PFSK-1 (cell line): ENCODE measurements around the gene SESN1.

Experiments used
- POLR2AphosphoS5 ChIP-seq: IDR thresholded peaks from 2 replicates; pipeline ENCODE4 v1.6.1; 2012; ENCODE audit warnings: low read depth, mild to moderate bottlenecking, control low read depth, low read length, moderate library complexity
- TF ChIP-seq, protein P1 (sequence below), 2 experiments: IDR thresholded peaks; 2 replicates each; pipeline versions ENCODE4 v1.6.1 to v1.8.0; 2011 to 2012; ENCODE audit warnings: low read depth in 2 of 2, low read length in 2 of 2, control low read depth in 1 of 2, inconsistent platforms in 1 of 2, mild to moderate bottlenecking in 1 of 2, moderate library complexity in 1 of 2; ENCODE audit not compliant: insufficient read depth in 1 of 2

DNA sequence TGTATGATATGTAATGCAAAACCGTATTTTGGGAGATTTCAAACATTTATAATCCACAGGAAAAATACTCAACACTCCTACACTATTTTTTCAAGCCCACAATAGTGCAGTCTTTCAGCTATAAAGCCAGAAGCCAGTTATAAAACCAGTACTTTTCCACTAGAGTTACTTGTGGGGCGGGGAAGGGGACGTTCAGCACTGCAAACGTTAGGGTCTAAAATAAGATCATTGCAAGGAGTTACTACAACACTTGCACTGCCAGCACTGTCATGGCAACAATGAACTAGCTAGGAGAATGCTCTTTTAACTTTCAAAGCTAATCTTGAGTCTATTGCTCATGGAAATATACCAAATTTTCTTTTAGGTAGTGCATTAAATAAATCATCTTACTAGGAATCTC lies 14.7 kb downstream of the SESN1 start:
- TF ChIP-seq POLR2AphosphoS5: no peak
- TF ChIP-seq, protein P1, sequence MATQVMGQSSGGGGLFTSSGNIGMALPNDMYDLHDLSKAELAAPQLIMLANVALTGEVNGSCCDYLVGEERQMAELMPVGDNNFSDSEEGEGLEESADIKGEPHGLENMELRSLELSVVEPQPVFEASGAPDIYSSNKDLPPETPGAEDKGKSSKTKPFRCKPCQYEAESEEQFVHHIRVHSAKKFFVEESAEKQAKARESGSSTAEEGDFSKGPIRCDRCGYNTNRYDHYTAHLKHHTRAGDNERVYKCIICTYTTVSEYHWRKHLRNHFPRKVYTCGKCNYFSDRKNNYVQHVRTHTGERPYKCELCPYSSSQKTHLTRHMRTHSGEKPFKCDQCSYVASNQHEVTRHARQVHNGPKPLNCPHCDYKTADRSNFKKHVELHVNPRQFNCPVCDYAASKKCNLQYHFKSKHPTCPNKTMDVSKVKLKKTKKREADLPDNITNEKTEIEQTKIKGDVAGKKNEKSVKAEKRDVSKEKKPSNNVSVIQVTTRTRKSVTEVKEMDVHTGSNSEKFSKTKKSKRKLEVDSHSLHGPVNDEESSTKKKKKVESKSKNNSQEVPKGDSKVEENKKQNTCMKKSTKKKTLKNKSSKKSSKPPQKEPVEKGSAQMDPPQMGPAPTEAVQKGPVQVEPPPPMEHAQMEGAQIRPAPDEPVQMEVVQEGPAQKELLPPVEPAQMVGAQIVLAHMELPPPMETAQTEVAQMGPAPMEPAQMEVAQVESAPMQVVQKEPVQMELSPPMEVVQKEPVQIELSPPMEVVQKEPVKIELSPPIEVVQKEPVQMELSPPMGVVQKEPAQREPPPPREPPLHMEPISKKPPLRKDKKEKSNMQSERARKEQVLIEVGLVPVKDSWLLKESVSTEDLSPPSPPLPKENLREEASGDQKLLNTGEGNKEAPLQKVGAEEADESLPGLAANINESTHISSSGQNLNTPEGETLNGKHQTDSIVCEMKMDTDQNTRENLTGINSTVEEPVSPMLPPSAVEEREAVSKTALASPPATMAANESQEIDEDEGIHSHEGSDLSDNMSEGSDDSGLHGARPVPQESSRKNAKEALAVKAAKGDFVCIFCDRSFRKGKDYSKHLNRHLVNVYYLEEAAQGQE (IDR thresholded peaks at IDR 0.05; ENCODE audit: insufficient read depth in 1 of 2, low read depth in 2 of 2, low read length in 2 of 2): no peak
